HepG2 (cell line): ENCODE measurements around the gene GRIP1. TPM values are rescaled to one million over a fixed set of nuclear protein-coding genes. Genes with fewer than 3 reads are reported as not detected.

Experiments
- ATAC-seq: fragments of 200-7000 bp; cut with Tn5 transposase; 3 replicates; pipeline ENCODE4 v1.9.1; 2020; ENCODE audit warnings: mild to moderate bottlenecking, moderate library complexity
- BruUV-seq: library from RNA; stranded (reverse); fragments of 400-500 nt; replicated peaks from 2 replicates; lab custom pipeline; 2021; lab: Mats Ljungman, UMichigan
- CTCF ChIA-PET: fragments of 300-600 bp; formaldehyde crosslinking; extraction: SDS; loops from one replicate; lab custom pipeline; 2021; ENCODE audit warnings: low total read pairs, inconsistent platforms, low intra/inter-chr PET ratio; lab: Yijun Ruan, JAX
- POLR2A ChIA-PET: fragments of 350-600 bp; sonication (Branson Sonifier 250); formaldehyde crosslinking; loops from one replicate; lab custom pipeline; 2020; ENCODE audit warnings: antibody characterized with exemption, inconsistent platforms; lab: Yijun Ruan, JAX
- DNase-seq: peaks from one replicate; pipeline ENCODE4 v3.0.0-alpha.2; 2015; ENCODE audit warnings: low spot score
- FAIRE-seq: peaks from 3 replicates; lab custom pipeline; 2011; peaks lifted over from hg19 to GRCh38; lab: Jason Lieb, UNC
- H2AFZ ChIP-seq: one replicate; pipeline ENCODE4 v1.6.1; 2011; ENCODE audit warnings: low read length, inconsistent platforms
- H3K27ac ChIP-seq: fragments of 300-600 bp; 3 replicates; pipeline ENCODE4 v1.8.0; 2011; ENCODE audit warnings: mixed run types, mild to moderate bottlenecking, mixed read lengths, low read length, inconsistent platforms; ENCODE audit not compliant: insufficient read depth; ENCODE audit errors: extremely low read length
- H3K27me3 ChIP-seq, 2 experiments: fragments of 200-600 bp in 1 of 2; 2 replicates in 1 of 2; 3 replicates in 1 of 2; pipeline versions ENCODE4 v1.6.0 to v1.8.0; 2011; ENCODE audit warnings: low read length in 2 of 2, mild to moderate bottlenecking in 2 of 2, moderate library complexity in 2 of 2, inconsistent platforms in 1 of 2; ENCODE audit not compliant: insufficient read depth in 2 of 2, control insufficient read depth in 1 of 2
- H3K36me3 ChIP-seq, 2 experiments: fragments of 200-600 bp in 1 of 2; replicated peaks in 1 of 2; 2 replicates in 1 of 2; 3 replicates in 1 of 2; pipeline versions ENCODE4 v1.5.1 to v1.8.0; 2011; ENCODE audit warnings: low read length in 2 of 2, inconsistent platforms in 1 of 2; ENCODE audit not compliant: insufficient read depth in 2 of 2, control insufficient read depth in 1 of 2
- H3K4me1 ChIP-seq: 2 replicates; pipeline ENCODE4 v1.5.1; 2012; ENCODE audit warnings: low read length, inconsistent platforms; ENCODE audit not compliant: insufficient read depth
- H3K4me2 ChIP-seq: 2 replicates; pipeline ENCODE4 v1.6.0; 2011; ENCODE audit warnings: low read depth, low read length, inconsistent platforms
- H3K4me3 ChIP-seq, 3 experiments: fragments of 200-600 bp in 1 of 3; sonication (generic), shearing (Covaris generic) in 1 of 3; replicated peaks in 1 of 3; 2 replicates each; pipeline ENCODE4 v1.5.1; 2011 to 2016; ENCODE audit warnings: low read length in 3 of 3, inconsistent platforms in 2 of 3, low read depth in 2 of 3, mild to moderate bottlenecking in 2 of 3, control low read depth in 1 of 3, mixed read lengths in 1 of 3; ENCODE audit not compliant: insufficient read depth in 1 of 3
- H3K79me2 ChIP-seq: one replicate; pipeline ENCODE4 v1.6.1; 2011; ENCODE audit warnings: low read length, inconsistent platforms; ENCODE audit not compliant: insufficient read depth
- H3K9ac ChIP-seq: 2 replicates; pipeline ENCODE4 v1.6.0; 2011; ENCODE audit warnings: mild to moderate bottlenecking, low read depth, low read length, inconsistent platforms; ENCODE audit not compliant: insufficient read depth
- H3K9me3 ChIP-seq: 2 replicates; pipeline ENCODE4 v1.5.1; 2012; ENCODE audit warnings: mild to moderate bottlenecking, low read length
- H4K20me1 ChIP-seq: 2 replicates; pipeline ENCODE4 v1.6.0; 2011; ENCODE audit warnings: inconsistent platforms, mild to moderate bottlenecking, low read length, moderate library complexity; ENCODE audit not compliant: insufficient read depth
- FLYWCH1 ChIP-seq: sonication (generic); formaldehyde crosslinking; IDR thresholded peaks from 2 replicates; pipeline ENCODE4 v1.8.1; 2023; ENCODE audit warnings: mild to moderate bottlenecking, missing genetic modification reagents
- FOXC1 ChIP-seq: sonication (generic); formaldehyde crosslinking; IDR thresholded peaks from 2 replicates; pipeline ENCODE4 v1.8.0; 2022; ENCODE audit warnings: mild to moderate bottlenecking, missing genetic modification reagents, borderline replicate concordance
- RFX1 ChIP-seq: fragments of 450-650 bp; IDR thresholded peaks from 2 replicates; pipeline ENCODE4 v1.6.1; 2017
- SETDB1 ChIP-seq: sonication (generic); formaldehyde crosslinking; IDR thresholded peaks from 2 replicates; pipeline ENCODE4 v1.5.1; 2020; ENCODE audit warnings: missing genetic modification reagents, mild to moderate bottlenecking, borderline replicate concordance
- SMYD3 ChIP-seq: sonication (generic); formaldehyde crosslinking; IDR thresholded peaks from 2 replicates; pipeline ENCODE4 v1.8.1; 2023; ENCODE audit warnings: mild to moderate bottlenecking, missing genetic modification reagents
- SNAPC2 ChIP-seq: sonication (generic); formaldehyde crosslinking; IDR thresholded peaks from 2 replicates; pipeline ENCODE4 v1.8.1; 2022; ENCODE audit warnings: mild to moderate bottlenecking, missing genetic modification reagents
- TCF12 ChIP-seq, 2 experiments: fragments of 450-650 bp in 1 of 2; sonication (generic) in 1 of 2; formaldehyde crosslinking in 1 of 2; IDR thresholded peaks; 2 replicates each; pipeline versions ENCODE4 v1.6.1 to v1.8.0; 2017 to 2022; ENCODE audit warnings: antibody characterized with exemption in 1 of 2, mild to moderate bottlenecking in 1 of 2, missing genetic modification reagents in 1 of 2, moderate library complexity in 1 of 2
- ZBTB1 ChIP-seq: sonication (generic); formaldehyde crosslinking; IDR thresholded peaks from 2 replicates; pipeline ENCODE4 v1.4.0; 2020; ENCODE audit warnings: missing genetic modification reagents, borderline replicate concordance
- ZKSCAN8 ChIP-seq: IDR thresholded peaks from 2 replicates; pipeline ENCODE4 v1.6.1; 2016; ENCODE audit warnings: borderline replicate concordance, missing genetic modification reagents, missing compliant biosample characterization
- ZNF460 ChIP-seq: sonication (generic); formaldehyde crosslinking; IDR thresholded peaks from 2 replicates; pipeline ENCODE4 v1.5.1; 2020; ENCODE audit warnings: missing genetic modification reagents, mild to moderate bottlenecking, borderline replicate concordance
- WGBS: methylation state at CpG from one replicate; pipeline ENCODE4 v1.1.6; 2017; ENCODE audit warnings: low lambda C conversion rate; 5-methylcytosine and 5-hydroxymethylcytosine counted together
- in situ Hi-C: cut with HindIII; loops from 2 replicates; pipeline ENCODE4 v1.10.0; 2017; ENCODE audit warnings: low pct_unique_long_range_greater_than_20kb; ENCODE audit not compliant: extremely low pct_ligation_motif_present
- intact Hi-C: fragments of 100-400 bp; cut with micrococcal nuclease; formaldehyde crosslinking; loops from one replicate; pipeline ENCODE4 v1.10.0; 2022; ENCODE audit not compliant: unreplicated experiment
- polyA plus RNA-seq, 8 experiments: library from polyadenylated mRNA; depleted of rRNA in 3 of 8; stranded (reverse) in 7 of 8; unstranded in 1 of 8; fragments of >200 nt; fragmentation: Illumina TruSeq in 4 of 8; extraction: Trizol in 4 of 8; gene quantifications; 2 replicates each; pipeline versions ENCODE4 v1.2.1 to v1.2.3, GENCODE V29; 2011 to 2016; ENCODE audit warnings: low read depth in 4 of 8, missing spikeins in 1 of 8, mixed read lengths in 1 of 8; ENCODE audit not compliant: insufficient read depth in 1 of 8
- total RNA-seq, 5 experiments: library from RNA; depleted of rRNA; stranded (reverse); fragments of >200 nt; fragmentation: Illumina TruSeq; extraction: Trizol; gene quantifications; 2 replicates each; pipeline ENCODE4 v1.2.3, GENCODE V29; 2016; ENCODE audit warnings: low read depth in 1 of 5
- TF ChIP-seq, protein P1 (sequence below): sonication (generic); formaldehyde crosslinking; IDR thresholded peaks from 2 replicates; pipeline ENCODE4 v1.4.0; 2020; ENCODE audit warnings: missing genetic modification reagents, mild to moderate bottlenecking, borderline replicate concordance

GRIP1 gene
- total and polyA plus RNA-seq, 2 of the 13 experiments (the other 11 are each of a cell fraction or from before 2014, with no cell fraction given): not detected

DNA sequence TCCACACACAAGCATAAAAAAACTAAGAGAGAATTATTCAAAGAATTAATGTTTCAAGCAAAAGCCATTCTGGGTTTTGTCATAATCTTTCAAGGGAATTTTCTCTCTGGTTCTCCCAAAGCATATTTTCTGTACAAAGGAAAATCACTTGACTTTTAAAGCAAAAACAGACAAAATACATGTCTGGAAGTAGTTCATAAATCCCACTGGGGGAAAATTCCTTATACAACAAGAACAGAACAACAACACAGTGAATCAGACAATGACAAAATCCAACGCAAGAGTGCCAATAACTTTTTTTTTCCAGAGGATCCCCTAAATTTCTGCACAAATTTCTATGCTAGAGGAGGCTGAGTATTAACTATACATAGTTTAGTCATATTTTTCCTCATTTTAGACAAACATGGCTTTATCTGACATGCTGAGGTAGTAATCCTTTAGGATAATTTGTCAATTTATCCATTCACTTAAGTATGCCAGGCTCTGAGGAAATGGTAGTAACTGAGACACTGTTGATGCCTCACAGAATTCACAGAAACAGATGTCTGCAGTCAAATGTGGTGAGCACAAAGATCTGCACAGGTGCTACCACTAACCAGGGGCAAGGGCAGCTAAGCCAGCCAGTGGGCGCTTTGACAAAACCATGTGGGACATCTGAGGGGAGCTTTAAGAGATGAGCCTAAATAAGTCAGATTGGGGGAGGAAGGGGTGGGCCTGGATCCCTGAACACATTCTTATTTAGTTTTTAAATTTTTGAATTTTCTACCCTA lies 38.0 kb downstream of the GRIP1 start:
- Histone ChIP-seq H3K36me3 (no peaks in the 10 kb centered on the region), H3K9ac (no peak overlapping the region), H3K79me2 (no peaks in the 10 kb centered on the region), H3K9me3 (no peaks in the 10 kb centered on the region)
- in situ Hi-C loops: no loop called here
- TF ChIP-seq, protein P1, sequence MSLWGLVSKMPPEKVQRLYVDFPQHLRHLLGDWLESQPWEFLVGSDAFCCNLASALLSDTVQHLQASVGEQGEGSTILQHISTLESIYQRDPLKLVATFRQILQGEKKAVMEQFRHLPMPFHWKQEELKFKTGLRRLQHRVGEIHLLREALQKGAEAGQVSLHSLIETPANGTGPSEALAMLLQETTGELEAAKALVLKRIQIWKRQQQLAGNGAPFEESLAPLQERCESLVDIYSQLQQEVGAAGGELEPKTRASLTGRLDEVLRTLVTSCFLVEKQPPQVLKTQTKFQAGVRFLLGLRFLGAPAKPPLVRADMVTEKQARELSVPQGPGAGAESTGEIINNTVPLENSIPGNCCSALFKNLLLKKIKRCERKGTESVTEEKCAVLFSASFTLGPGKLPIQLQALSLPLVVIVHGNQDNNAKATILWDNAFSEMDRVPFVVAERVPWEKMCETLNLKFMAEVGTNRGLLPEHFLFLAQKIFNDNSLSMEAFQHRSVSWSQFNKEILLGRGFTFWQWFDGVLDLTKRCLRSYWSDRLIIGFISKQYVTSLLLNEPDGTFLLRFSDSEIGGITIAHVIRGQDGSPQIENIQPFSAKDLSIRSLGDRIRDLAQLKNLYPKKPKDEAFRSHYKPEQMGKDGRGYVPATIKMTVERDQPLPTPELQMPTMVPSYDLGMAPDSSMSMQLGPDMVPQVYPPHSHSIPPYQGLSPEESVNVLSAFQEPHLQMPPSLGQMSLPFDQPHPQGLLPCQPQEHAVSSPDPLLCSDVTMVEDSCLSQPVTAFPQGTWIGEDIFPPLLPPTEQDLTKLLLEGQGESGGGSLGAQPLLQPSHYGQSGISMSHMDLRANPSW: no peak
- no peak for TF ChIP-seq ZKSCAN8 (CRISPR knock-in tag)
- TF ChIP-seq ZBTB1 (CRISPR knock-in tag): no peak
- no peak for TF ChIP-seq SETDB1 (CRISPR knock-in tag)
- TF ChIP-seq, all 625 proteins: peak for 0
- no peak overlapping the region for H3K4me3 ChIP-seq
- ChIA-PET POLR2A (no interaction called here), CTCF (no interaction called here)
- no peak overlapping the region for H3K4me2 ChIP-seq
- no peak overlapping the region for H3K27ac ChIP-seq
- WGBS: 26% methylated on average over 2 of the region's 2 CpGs
- intact Hi-C loops: no loop called here
- H4K20me1 ChIP-seq: no peaks in the 10 kb centered on the region
- DNase-seq: no peak
- no peak for FAIRE-seq
- BruUV-seq: no TSS peak
- peaks cover 0 to 3% of the 10 kb centered on the region in 2 experiments; a peak in 1 of 5 replicates for H3K27me3 ChIP-seq
- no peak for ATAC-seq
- no peaks in the 10 kb centered on the region for H3K4me1 ChIP-seq
- no peak overlapping the region for H2AFZ ChIP-seq

DNA sequence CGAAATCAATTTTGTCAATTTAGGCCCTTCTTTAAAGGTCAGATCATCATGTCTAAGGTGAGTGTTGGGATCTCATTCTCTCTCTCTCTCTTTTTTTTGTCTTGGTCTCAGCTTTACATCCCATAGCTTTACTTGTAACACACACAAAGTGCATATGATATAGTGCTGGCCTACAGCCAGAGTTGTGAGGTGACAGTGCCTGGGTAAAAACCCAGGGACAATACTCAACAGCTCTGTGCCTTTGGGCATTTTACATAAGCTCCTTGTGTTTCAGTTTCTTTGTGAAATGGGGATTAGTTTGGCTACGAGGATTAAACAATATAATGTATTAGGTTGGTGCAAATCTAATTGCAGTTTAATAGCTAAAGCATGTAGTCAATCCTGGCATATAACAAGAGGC lies 40.2 kb downstream of the GRIP1 start:
- in situ Hi-C loops: no loop called here

More for the DNA sequence above, 40.2 kb downstream of the GRIP1 start:
- ChIA-PET POLR2A (no interaction called here), CTCF (no interaction called here)
- peaks cover 0 to 3% of the 10 kb centered on the region in 2 experiments; a peak in 1 of 5 replicates for H3K27me3 ChIP-seq
- H3K4me3 ChIP-seq: no peak overlapping the region
- no peak overlapping the region for H3K9ac ChIP-seq
- FAIRE-seq: no peak
- no peaks in the 10 kb centered on the region for H3K9me3 ChIP-seq
- WGBS: 0% methylated on average over 2 of the region's 2 CpGs
- H3K27ac ChIP-seq: no peak overlapping the region
- no TSS peak for BruUV-seq
- no peaks in the 10 kb centered on the region for H3K4me1 ChIP-seq
- intact Hi-C loops: no loop called here
- H3K4me2 ChIP-seq: no peak overlapping the region
- H4K20me1 ChIP-seq: no peaks in the 10 kb centered on the region
- H2AFZ ChIP-seq: no peak overlapping the region
- no peaks in the 10 kb centered on the region for H3K36me3 ChIP-seq
- no peaks in the 10 kb centered on the region for H3K79me2 ChIP-seq
- no peak for ATAC-seq
- TF ChIP-seq FLYWCH1 (CRISPR knock-in tag) (no peak), SMYD3 (CRISPR knock-in tag) (no peak), RFX1 (no peak), FOXC1 (CRISPR knock-in tag) (no peak), TCF12 (IDR thresholded peaks at IDR 0.05) (no peak), TCF12 (CRISPR knock-in tag; IDR thresholded peaks at IDR 0.05) (no peak), ZNF460 (CRISPR knock-in tag) (no peak), SNAPC2 (no peak)
- no peak for DNase-seq
